Suprapubic skin (tissue), 4 donors: ENCODE results near the gene CTNNA3. TPM values are rescaled to one million over a fixed set of nuclear protein-coding genes. Genes with fewer than 3 reads are reported as not detected.

Experiments
- DNase-seq, 2 donors: peaks; one replicate each; pipeline ENCODE4 v3.0.0-alpha.2; 2019; ENCODE audit warnings: low spot score in 2 of 2
- H3K27ac ChIP-seq: fragments of 200-600 bp; sonication (generic); one replicate; pipeline ENCODE4 v1.5.1; 2019
- H3K27me3 ChIP-seq: fragments of 200-600 bp; sonication (generic); one replicate; pipeline ENCODE4 v1.5.1; 2019
- H3K36me3 ChIP-seq: fragments of 200-600 bp; sonication (generic); one replicate; pipeline ENCODE4 v1.5.1; 2019
- H3K4me1 ChIP-seq: fragments of 200-600 bp; sonication (generic); one replicate; pipeline ENCODE4 v1.5.1; 2019
- H3K4me3 ChIP-seq: fragments of 200-600 bp; sonication (generic); one replicate; pipeline ENCODE4 v1.5.1; 2019; ENCODE audit warnings: mild to moderate bottlenecking
- H3K9me3 ChIP-seq: fragments of 200-600 bp; sonication (generic); one replicate; pipeline ENCODE4 v1.5.1; 2019
- EP300 ChIP-seq: sonication (generic); formaldehyde crosslinking; IDR thresholded peaks from one replicate; pipeline ENCODE4 v1.6.1; 2017; ENCODE audit warnings: antibody characterized with exemption
- POLR2A ChIP-seq, 2 donors: fragments of 450-650 bp; IDR thresholded peaks; one replicate each; pipeline ENCODE4 v1.6.1; 2017; ENCODE audit warnings: antibody characterized with exemption in 2 of 2, mild to moderate bottlenecking in 2 of 2, moderate library complexity in 2 of 2
- POLR2AphosphoS5 ChIP-seq, 3 donors: sonication (generic); formaldehyde crosslinking; IDR thresholded peaks; one replicate each; pipeline ENCODE4 v1.6.1; 2017; ENCODE audit warnings: antibody characterized with exemption in 3 of 3
- WGBS: methylation state at CpG from one replicate; pipeline ENCODE4 v1.1.5; 2018; 5-methylcytosine and 5-hydroxymethylcytosine counted together
- total RNA-seq, 4 donors: library from RNA; depleted of rRNA; stranded (reverse); fragments of >200 nt; gene quantifications; one replicate each; pipeline ENCODE4 v1.1.0, GENCODE V29; 2016
- TF ChIP-seq, protein P1 (sequence below), 2 donors: fragments of 200-600 bp in 1 of 2; fragments of 450-650 bp in 1 of 2; sonication (generic) in 1 of 2; IDR thresholded peaks; one replicate each; pipeline ENCODE4 v1.5.1; 2016 to 2019; ENCODE audit warnings: antibody characterized with exemption in 2 of 2, mild to moderate bottlenecking in 1 of 2, moderate library complexity in 1 of 2

CTNNA3 gene
- total RNA-seq, 4 donors from 2014 or later, result 0.08 to 0.29 (median 0.21) TPM

DNA sequence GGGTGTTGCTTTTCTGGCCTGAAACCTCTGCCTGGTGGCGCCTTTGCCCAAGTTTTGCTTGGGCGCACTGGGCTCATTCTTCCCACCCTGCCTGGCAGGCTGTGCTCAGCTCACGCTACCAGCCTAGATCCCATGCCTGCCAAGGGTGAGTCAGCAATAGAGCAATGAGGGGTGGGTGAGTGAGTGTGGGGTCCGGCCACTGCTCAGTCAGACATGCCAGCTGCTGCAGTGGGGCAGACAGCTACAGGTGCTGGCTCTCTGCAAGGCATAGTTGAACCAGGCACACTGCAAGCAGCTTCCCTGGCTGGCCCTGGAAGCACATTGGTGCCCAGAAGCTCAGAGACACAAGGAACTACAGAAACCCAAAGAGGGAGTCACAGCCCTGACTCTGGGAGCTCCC lies 1451.0 kb downstream of the CTNNA3 start:
- TF ChIP-seq POLR2AphosphoS5 (IDR thresholded peaks at IDR 0.05) (no peak), EP300 (no peak), POLR2A (IDR thresholded peaks at IDR 0.05) (no peak)
- TF ChIP-seq, protein P1, sequence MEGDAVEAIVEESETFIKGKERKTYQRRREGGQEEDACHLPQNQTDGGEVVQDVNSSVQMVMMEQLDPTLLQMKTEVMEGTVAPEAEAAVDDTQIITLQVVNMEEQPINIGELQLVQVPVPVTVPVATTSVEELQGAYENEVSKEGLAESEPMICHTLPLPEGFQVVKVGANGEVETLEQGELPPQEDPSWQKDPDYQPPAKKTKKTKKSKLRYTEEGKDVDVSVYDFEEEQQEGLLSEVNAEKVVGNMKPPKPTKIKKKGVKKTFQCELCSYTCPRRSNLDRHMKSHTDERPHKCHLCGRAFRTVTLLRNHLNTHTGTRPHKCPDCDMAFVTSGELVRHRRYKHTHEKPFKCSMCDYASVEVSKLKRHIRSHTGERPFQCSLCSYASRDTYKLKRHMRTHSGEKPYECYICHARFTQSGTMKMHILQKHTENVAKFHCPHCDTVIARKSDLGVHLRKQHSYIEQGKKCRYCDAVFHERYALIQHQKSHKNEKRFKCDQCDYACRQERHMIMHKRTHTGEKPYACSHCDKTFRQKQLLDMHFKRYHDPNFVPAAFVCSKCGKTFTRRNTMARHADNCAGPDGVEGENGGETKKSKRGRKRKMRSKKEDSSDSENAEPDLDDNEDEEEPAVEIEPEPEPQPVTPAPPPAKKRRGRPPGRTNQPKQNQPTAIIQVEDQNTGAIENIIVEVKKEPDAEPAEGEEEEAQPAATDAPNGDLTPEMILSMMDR (IDR thresholded peaks at IDR 0.05), result no peak
- no peaks in the 10 kb centered on the region for H3K9me3 ChIP-seq
- H3K27me3 ChIP-seq, result no peaks in the 10 kb centered on the region
- H3K4me3 ChIP-seq, result no peak overlapping the region
- no peaks in the 10 kb centered on the region for H3K36me3 ChIP-seq
- 60% methylated on average over 3 of the region's 4 CpGs for WGBS
- H3K27ac ChIP-seq, result no peak overlapping the region
- no peaks in the 10 kb centered on the region for H3K4me1 ChIP-seq
- no peak for DNase-seq

DNA sequence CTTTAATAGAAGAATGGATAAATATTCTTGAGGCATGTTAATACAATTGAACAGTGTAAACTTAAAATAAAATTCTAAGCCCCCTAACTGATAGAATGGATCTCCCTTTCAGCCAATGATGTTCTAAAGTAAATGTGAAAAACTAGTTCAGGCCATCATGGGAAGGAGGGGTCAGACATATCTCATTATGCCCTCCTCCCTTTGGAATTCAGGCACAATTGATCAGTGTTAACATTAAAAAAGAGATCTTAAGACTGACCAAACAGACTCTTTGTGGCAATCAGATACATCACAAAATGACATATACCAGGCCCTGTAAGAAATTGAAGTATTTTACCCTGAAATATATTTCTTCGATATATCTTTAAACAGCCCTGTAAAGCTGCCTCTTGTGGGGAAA lies 1453.1 kb downstream of the CTNNA3 start:
- Histone ChIP-seq H3K4me3 (no peak overlapping the region), H3K36me3 (no peaks in the 10 kb centered on the region), H3K27ac (no peak overlapping the region), H3K4me1 (no peaks in the 10 kb centered on the region), H3K9me3 (no peaks in the 10 kb centered on the region), H3K27me3 (no peaks in the 10 kb centered on the region)
- TF ChIP-seq, protein P1 (IDR thresholded peaks at IDR 0.05), result no peak
- TF ChIP-seq POLR2AphosphoS5 (IDR thresholded peaks at IDR 0.05) (no peak), POLR2A (IDR thresholded peaks at IDR 0.05) (no peak), EP300 (no peak)
- DNase-seq, result no peak
- 85% methylated on average over 1 of the region's 1 CpG for WGBS

DNA sequence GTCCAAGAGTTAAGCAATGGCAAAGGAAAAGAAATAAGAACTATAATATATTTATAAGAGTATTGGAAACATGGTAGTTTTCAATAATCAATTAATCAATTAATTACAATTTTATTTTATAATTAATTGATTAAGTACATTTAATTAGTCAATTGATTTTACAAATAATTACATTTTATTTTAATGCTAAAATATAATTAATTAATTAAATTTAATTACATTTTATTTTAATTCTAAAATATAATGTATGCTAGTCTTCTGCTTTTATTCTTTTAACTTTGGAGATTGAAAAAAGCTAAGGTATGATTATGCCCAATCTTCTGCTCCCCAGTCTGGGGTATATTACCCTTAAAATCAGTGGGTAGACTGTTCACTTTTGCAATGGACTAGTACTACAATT lies 1456.9 kb downstream of the CTNNA3 start:
- Histone ChIP-seq H3K4me1 (no peaks in the 10 kb centered on the region), H3K36me3 (no peaks in the 10 kb centered on the region), H3K4me3 (no peak overlapping the region), H3K27ac (no peak overlapping the region), H3K27me3 (no peaks in the 10 kb centered on the region), H3K9me3 (no peaks in the 10 kb centered on the region)
- TF ChIP-seq EP300 (no peak), POLR2AphosphoS5 (IDR thresholded peaks at IDR 0.05) (no peak), POLR2A (IDR thresholded peaks at IDR 0.05) (no peak)
- TF ChIP-seq, protein P1 (IDR thresholded peaks at IDR 0.05), result no peak
- DNase-seq, result no peak

DNA sequence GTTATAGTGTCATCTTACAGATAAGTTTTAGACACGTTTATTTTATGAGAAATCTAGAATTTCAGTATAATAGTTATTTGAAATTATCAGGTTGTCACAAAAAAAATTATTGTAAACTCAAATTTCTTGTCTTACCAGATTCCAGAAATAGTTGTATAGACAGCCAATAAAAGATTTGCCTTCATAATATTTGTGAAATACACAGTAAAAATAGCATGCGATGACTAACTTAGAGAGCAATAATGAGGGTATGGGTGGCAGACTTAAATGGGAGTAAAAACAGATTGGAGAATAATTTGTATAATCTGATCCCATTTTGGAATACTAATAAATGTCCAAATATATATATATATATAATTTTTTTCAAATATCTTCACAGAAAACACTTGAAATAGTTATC lies 1457.7 kb downstream of the CTNNA3 start:
- WGBS, result 57% methylated on average over 2 of the region's 2 CpGs
- H3K27me3 ChIP-seq, result no peaks in the 10 kb centered on the region
- TF ChIP-seq POLR2A (IDR thresholded peaks at IDR 0.05), result no peak
- TF ChIP-seq, protein P1 (IDR thresholded peaks at IDR 0.05), result no peak
- TF ChIP-seq EP300, result no peak
- no peak for TF ChIP-seq POLR2AphosphoS5 (IDR thresholded peaks at IDR 0.05)

DNA sequence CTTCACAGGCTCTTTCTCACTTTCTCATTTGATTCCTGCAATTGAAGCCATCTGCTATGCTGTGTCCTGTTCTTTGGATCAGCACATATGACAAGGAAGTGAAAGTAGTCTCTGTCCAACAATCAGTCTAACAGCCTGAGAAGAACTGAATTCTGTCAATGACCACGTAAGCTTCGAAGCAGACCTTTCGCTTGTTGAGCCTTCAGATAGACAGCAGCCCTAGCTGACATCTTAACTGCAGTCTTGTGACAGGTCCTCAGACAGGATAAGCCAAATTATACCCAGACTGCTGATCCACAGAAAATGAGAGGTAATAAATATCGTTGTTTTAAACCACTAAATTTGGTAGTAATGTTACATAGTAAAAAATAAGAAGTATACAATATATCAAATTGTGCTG lies 1461.1 kb downstream of the CTNNA3 start:
- WGBS, result 86% methylated on average over 4 of the region's 4 CpGs
- no peaks in the 10 kb centered on the region for H3K27me3 ChIP-seq
- H3K4me1 ChIP-seq, result no peaks in the 10 kb centered on the region
- TF ChIP-seq POLR2A (IDR thresholded peaks at IDR 0.05), result no peak
- TF ChIP-seq POLR2AphosphoS5 (IDR thresholded peaks at IDR 0.05), result no peak
- no peak overlapping the region for H3K4me3 ChIP-seq
- H3K27ac ChIP-seq, result no peak overlapping the region
- H3K36me3 ChIP-seq, result no peaks in the 10 kb centered on the region
- no peak for DNase-seq
- H3K9me3 ChIP-seq, result no peaks in the 10 kb centered on the region

More for the DNA sequence above, 1457.7 kb downstream of the CTNNA3 start:
- H3K4me1 ChIP-seq, result no peaks in the 10 kb centered on the region
- H3K27ac ChIP-seq, result no peak overlapping the region
- no peaks in the 10 kb centered on the region for H3K36me3 ChIP-seq
- no peak overlapping the region for H3K4me3 ChIP-seq
- DNase-seq, result no peak
- H3K9me3 ChIP-seq, result no peaks in the 10 kb centered on the region

DNA sequence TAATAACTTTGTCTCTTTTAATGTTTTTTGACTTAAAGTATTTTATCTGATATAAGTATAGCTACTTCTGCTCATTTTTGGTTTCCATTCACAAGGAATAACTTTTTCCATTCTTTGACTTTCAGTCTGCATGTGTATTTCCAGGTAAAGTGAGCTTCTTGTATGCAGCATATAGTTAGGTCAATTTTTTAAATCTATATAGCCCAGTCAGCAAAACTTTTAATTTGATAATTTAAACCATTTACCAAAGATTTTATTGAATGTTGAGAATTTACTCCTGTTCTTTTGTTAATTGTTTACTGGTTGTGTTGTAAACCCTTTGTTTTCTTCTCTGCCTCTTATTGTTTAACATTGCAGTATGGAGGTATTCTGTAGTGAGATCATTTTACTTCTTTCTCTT lies 1467.1 kb downstream of the CTNNA3 start:
- no peaks in the 10 kb centered on the region for H3K36me3 ChIP-seq
- no peak overlapping the region for H3K4me3 ChIP-seq
- no peaks in the 10 kb centered on the region for H3K27me3 ChIP-seq
- H3K4me1 ChIP-seq, result no peaks in the 10 kb centered on the region
- H3K9me3 ChIP-seq, result peaks cover 12% of the 10 kb centered on the region
- DNase-seq, result no peak
- H3K27ac ChIP-seq, result no peak overlapping the region
- TF ChIP-seq POLR2AphosphoS5 (IDR thresholded peaks at IDR 0.05) (no peak), POLR2A (IDR thresholded peaks at IDR 0.05) (no peak), EP300 (no peak)
- TF ChIP-seq, protein P1 (IDR thresholded peaks at IDR 0.05), result no peak
